Progenitor cell of endocrine pancreas (in vitro differentiated cells): Measurements from ENCODE around the gene TSR3. TPM values are rescaled to one million over a fixed set of nuclear protein-coding genes. Genes with fewer than 3 reads are reported as not detected.

ENCODE experiments used
- DNase-seq: peaks from one replicate; pipeline ENCODE4 v3.0.0; 2021; ENCODE audit warnings: low spot score; ENCODE audit not compliant: unreplicated experiment
- H3K27ac Mint-ChIP-seq: 2 replicates; pipeline ENCODE4 v1.8.0; 2021; ENCODE audit warnings: mild to moderate bottlenecking, moderate library complexity, mixed read lengths
- H3K27me3 Mint-ChIP-seq: 2 replicates; pipeline ENCODE4 v1.8.0; 2021; ENCODE audit warnings: mixed read lengths
- H3K36me3 Mint-ChIP-seq: 2 replicates; pipeline ENCODE4 v1.8.0; 2022; ENCODE audit warnings: mixed read lengths; ENCODE audit not compliant: insufficient read depth
- H3K4me1 Mint-ChIP-seq: 2 replicates; pipeline ENCODE4 v1.8.0; 2021; ENCODE audit warnings: low read depth, mixed read lengths
- H3K4me3 Mint-ChIP-seq: 2 replicates; pipeline ENCODE4 v1.8.0; 2021; ENCODE audit warnings: low read depth, mild to moderate bottlenecking, moderate library complexity, mixed read lengths
- H3K9me3 Mint-ChIP-seq: 2 replicates; pipeline ENCODE4 v1.8.0; 2021; ENCODE audit warnings: low read depth, mixed read lengths
- total RNA-seq: library from RNA; stranded (reverse); gene quantifications from 2 replicates; pipeline ENCODE4 v1.2.1, GENCODE V29; 2021
- TF ChIP-seq, protein P1 (sequence below): fragments of 200-600 bp; sonication (generic); IDR thresholded peaks from one replicate; pipeline ENCODE4 v1.5.0; 2021; ENCODE audit warnings: antibody characterized with exemption, mild to moderate bottlenecking; ENCODE audit not compliant: unreplicated experiment

The TSR3 gene
- total RNA-seq, 1 donor from 2014 or later = 56.8 TPM

DNA sequence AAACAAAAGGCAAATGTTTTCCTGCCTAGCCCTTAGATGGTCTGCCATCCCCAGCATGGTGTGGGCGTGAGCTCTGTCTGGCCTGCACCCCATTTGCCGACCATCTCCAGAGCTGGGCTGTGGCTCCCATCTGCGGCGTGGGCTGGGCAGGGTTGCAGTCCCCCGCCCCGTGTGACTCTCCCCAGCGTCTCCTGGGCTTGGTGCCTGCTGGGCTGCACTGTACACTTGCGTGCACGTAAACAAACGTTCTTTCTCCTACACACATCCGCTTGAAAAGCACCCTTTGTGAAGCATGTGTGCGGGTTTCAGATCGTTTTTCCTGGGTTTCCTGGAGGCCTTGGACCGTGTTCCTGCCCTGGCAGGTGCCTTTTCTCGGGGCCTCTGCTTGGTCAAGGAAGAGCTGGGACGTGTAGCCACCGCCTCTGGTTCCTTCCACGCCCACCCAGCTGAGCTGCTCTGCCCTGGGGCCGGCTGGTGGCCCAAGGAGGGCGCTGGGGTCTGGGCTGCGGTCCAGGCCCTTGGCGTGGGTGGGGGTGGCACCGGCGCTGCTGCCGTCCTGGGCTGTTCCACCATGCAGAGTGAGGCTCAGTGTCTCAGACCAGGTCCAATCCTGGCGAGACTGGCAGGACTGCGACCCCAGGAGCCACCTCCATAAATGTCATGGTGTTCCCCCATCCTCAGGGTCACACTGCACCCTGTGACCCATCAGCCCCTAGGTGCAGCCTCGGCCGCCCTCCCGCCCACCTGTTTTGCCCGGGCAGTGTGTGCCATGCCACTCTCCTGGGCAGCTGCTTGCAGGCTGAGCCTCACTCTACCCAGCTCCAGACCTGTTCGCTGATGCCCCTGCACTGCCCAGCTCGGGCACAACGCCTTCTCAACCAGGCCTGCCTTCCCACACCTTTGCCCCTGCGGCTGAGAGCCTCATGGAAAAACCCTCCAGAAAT is 28.1 kb downstream of the TSR3 start:
- Mint-ChIP-seq H3K4me3 (no peak overlapping the region), H3K27ac (peak overlapping the region; percentile 52), H3K9me3 (no peaks in the 10 kb centered on the region)

DNA sequence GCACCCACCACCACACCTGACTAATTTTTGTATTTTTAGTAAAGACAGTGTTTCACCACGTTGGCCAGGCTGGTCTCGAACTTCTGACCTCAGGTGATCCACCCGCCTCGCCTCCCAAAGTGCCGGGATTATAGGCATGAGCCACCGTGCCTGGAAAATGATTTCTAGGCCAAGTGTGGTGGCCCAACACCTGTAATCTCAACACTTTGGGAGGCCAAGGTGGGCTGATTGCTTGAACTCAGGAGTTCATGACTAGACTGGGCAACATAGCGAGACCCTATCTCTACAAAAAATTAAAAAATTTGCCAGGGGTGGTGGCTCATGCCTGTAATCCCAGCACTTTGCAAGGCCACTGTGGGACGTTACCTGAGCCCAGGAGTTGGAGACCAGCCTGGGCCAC is 29.3 kb downstream of the TSR3 start:
- TF ChIP-seq, protein P1, sequence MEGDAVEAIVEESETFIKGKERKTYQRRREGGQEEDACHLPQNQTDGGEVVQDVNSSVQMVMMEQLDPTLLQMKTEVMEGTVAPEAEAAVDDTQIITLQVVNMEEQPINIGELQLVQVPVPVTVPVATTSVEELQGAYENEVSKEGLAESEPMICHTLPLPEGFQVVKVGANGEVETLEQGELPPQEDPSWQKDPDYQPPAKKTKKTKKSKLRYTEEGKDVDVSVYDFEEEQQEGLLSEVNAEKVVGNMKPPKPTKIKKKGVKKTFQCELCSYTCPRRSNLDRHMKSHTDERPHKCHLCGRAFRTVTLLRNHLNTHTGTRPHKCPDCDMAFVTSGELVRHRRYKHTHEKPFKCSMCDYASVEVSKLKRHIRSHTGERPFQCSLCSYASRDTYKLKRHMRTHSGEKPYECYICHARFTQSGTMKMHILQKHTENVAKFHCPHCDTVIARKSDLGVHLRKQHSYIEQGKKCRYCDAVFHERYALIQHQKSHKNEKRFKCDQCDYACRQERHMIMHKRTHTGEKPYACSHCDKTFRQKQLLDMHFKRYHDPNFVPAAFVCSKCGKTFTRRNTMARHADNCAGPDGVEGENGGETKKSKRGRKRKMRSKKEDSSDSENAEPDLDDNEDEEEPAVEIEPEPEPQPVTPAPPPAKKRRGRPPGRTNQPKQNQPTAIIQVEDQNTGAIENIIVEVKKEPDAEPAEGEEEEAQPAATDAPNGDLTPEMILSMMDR = no peak
- Mint-ChIP-seq H3K4me1 (no peaks in the 10 kb centered on the region), H3K9me3 (no peaks in the 10 kb centered on the region), H3K4me3 (no peak overlapping the region), H3K27ac (no peak overlapping the region), H3K27me3 (no peaks in the 10 kb centered on the region), H3K36me3 (peaks cover 16% of the 10 kb centered on the region)
- no peak for DNase-seq

More for the DNA sequence above, 28.1 kb downstream of the TSR3 start:
- no peak for DNase-seq
- Mint-ChIP-seq H3K4me1 (no peaks in the 10 kb centered on the region), H3K27me3 (no peaks in the 10 kb centered on the region), H3K36me3 (peaks cover 9% of the 10 kb centered on the region)
- TF ChIP-seq, protein P1 = no peak

DNA sequence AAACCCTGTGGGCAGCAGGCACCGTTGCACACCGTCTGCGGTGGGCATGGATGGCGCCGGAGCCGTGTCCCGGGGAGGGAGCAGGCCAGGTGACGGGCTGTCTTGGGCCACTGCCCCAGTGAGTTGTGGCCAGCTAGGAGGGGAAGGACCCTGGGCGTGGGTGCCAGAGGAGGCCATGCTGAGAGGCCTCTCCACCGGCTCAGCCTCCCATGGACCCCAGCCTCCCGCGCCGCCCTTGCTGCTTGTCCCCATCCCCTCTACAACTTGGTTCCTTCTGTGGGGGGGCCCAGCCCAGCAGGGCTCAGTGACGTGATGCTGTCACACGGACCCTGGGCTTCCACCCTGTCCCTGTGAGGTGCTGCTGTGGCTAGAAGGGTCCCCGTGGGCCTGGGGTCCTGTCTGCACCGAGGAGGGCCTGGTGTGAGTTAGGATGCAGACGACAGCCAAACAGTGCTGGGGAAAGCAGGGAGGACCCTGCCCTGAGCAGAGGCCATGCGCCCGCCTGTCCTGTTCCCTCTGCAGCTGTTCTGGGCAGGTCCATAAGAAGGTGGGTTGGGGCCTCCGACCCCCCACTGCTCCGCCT is 30.9 kb downstream of the TSR3 start:
- TF ChIP-seq, protein P1 = no peak
- Mint-ChIP-seq H3K36me3 (peaks cover 20% of the 10 kb centered on the region), H3K27me3 (no peaks in the 10 kb centered on the region), H3K4me3 (no peak overlapping the region), H3K4me1 (no peaks in the 10 kb centered on the region), H3K27ac (no peak overlapping the region), H3K9me3 (no peaks in the 10 kb centered on the region)
- no peak for DNase-seq

DNA sequence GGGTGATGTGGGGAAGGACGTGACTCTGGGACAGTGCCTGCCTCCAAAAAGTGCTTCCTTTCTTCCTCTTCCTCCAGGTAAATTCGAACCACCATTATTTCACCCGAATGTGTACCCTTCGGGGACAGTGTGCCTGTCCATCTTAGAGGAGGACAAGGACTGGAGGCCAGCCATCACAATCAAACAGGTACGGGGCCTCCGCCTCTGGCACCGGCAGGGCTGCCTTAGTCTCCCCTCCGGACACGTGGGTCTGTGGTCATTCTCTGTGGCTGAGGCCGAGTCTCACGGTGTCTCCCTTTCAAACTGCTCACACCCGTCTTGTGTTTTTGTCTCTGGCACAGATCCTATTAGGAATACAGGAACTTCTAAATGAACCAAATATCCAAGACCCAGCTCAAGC is 31.6 kb downstream of the TSR3 start:
- TF ChIP-seq, protein P1 = no peak
- no peaks in the 10 kb centered on the region for H3K27me3 Mint-ChIP-seq
- peaks cover 18% of the 10 kb centered on the region for H3K36me3 Mint-ChIP-seq
- no peak for DNase-seq
- H3K4me3 Mint-ChIP-seq = no peak overlapping the region
- H3K27ac Mint-ChIP-seq = no peak overlapping the region
- no peaks in the 10 kb centered on the region for H3K9me3 Mint-ChIP-seq
- no peaks in the 10 kb centered on the region for H3K4me1 Mint-ChIP-seq

DNA sequence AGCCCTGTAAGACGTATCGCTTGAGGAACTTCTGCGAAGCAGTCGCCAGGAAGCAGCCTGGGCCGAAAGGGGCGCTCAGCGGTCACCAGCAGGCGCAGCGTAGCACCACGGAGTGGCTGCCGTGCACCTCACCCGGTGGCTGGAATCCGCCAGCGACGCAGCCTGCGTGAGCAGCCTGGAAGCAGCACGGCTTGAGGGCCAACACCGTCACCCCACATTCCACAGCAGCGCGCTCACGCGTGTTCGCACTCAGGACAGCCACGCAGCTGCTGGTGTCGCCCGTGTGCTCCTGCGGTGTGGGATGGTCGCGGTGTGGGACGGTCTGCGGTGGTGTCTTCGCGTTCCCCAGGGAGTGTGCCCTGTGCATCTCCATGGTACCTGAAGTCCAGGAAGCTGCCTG is 32.6 kb downstream of the TSR3 start:
- no peaks in the 10 kb centered on the region for H3K4me1 Mint-ChIP-seq
- TF ChIP-seq, protein P1 = no peak
- no peaks in the 10 kb centered on the region for H3K27me3 Mint-ChIP-seq
- no peak for DNase-seq
- H3K27ac Mint-ChIP-seq = peak overlapping the region; percentile 62
- H3K36me3 Mint-ChIP-seq = peaks cover 17% of the 10 kb centered on the region
- H3K4me3 Mint-ChIP-seq = no peak overlapping the region
- H3K9me3 Mint-ChIP-seq = no peaks in the 10 kb centered on the region
